K562 (cell line): ENCODE data around the gene GJC2. TPM values are rescaled to one million over a fixed set of nuclear protein-coding genes. Genes with fewer than 3 reads are reported as not detected.

Experiments used
- ATAC-seq: fragments of 200-7000 bp; cut with Tn5 transposase; 3 replicates; pipeline ENCODE4 v1.9.1; 2020; ENCODE audit warnings: moderate library complexity
- BruUV-seq: library from RNA; stranded (reverse); fragments of 400-500 nt; replicated peaks from 2 replicates; lab custom pipeline; 2021; lab: Mats Ljungman, UMichigan
- CTCF ChIA-PET: fragments of 300-600 bp; formaldehyde crosslinking; extraction: SDS; loops from one replicate; lab custom pipeline; 2021; ENCODE audit warnings: low intra/inter-chr PET ratio; lab: Yijun Ruan, JAX
- POLR2A ChIA-PET: fragments of 300-600, 350-650 bp; sonication (Branson Sonifier 250); formaldehyde crosslinking; extraction: SDS; loops from one replicate; lab custom pipeline; 2021; ENCODE audit warnings: antibody characterized with exemption, inconsistent platforms; lab: Yijun Ruan, JAX
- DNase-seq, 4 experiments: peaks; one replicate each; pipeline versions ENCODE4 v3.0.0 to v3.0.0-alpha.2; 2011 to 2018; ENCODE audit warnings: low spot score in 3 of 4, mixed read lengths in 3 of 4; ENCODE audit errors: extremely low read depth in 1 of 4
- FAIRE-seq: peaks from 2 replicates; lab custom pipeline; 2011; peaks lifted over from hg19 to GRCh38; lab: Jason Lieb, UNC
- H2AFZ ChIP-seq: 2 replicates; pipeline ENCODE4 v1.6.0; 2011; ENCODE audit warnings: low read depth, low read length, control low read depth, inconsistent platforms
- H3K27ac ChIP-seq: fragments of 200-600 bp; 3 replicates; pipeline ENCODE4 v1.8.0; 2011; ENCODE audit warnings: low read depth, mild to moderate bottlenecking, control low read depth, inconsistent platforms, low read length, moderate library complexity, mixed read lengths; ENCODE audit errors: extremely low read depth
- H3K27me3 ChIP-seq, 2 experiments: fragments of 300-600 bp in 1 of 2; 2 replicates in 1 of 2; 3 replicates in 1 of 2; pipeline versions ENCODE4 v1.6.0 to v1.8.0; 2011; ENCODE audit warnings: inconsistent platforms in 2 of 2, low read length in 2 of 2, mild to moderate bottlenecking in 1 of 2, mixed read lengths in 1 of 2, moderate library complexity in 1 of 2; ENCODE audit not compliant: control insufficient read depth in 2 of 2, insufficient read depth in 2 of 2
- H3K36me3 ChIP-seq: fragments of 300-600 bp; 3 replicates; pipeline ENCODE4 v1.8.0; 2011; ENCODE audit warnings: mild to moderate bottlenecking, low read length, inconsistent platforms; ENCODE audit not compliant: control insufficient read depth, insufficient read depth
- H3K4me1 ChIP-seq, 2 experiments: fragments of 200-600 bp in 1 of 2; replicated peaks in 1 of 2; 2 replicates in 1 of 2; 3 replicates in 1 of 2; pipeline versions ENCODE4 v1.5.1 to v1.8.0; 2011; ENCODE audit warnings: inconsistent platforms in 2 of 2, low read length in 2 of 2, mild to moderate bottlenecking in 1 of 2, mixed read lengths in 1 of 2, moderate library complexity in 1 of 2; ENCODE audit not compliant: control insufficient read depth in 2 of 2, insufficient read depth in 2 of 2
- H3K4me2 ChIP-seq: 2 replicates; pipeline ENCODE4 v1.6.1; 2011; ENCODE audit warnings: low read length, control low read depth, inconsistent platforms, mixed read lengths; ENCODE audit not compliant: insufficient read depth
- H3K4me3 ChIP-seq: fragments of 200-600 bp; sonication (generic), shearing (Covaris generic); 2 replicates; pipeline ENCODE4 v1.5.1; 2016; ENCODE audit warnings: control low read depth, inconsistent platforms
- H3K79me2 ChIP-seq: fragments of 200-600 bp; 3 replicates; pipeline ENCODE4 v1.8.0; 2011; ENCODE audit warnings: low read length, inconsistent platforms; ENCODE audit not compliant: control insufficient read depth, insufficient read depth
- H3K9ac ChIP-seq, 2 experiments: 2 replicates each; pipeline versions ENCODE4 v1.6.0 to v1.6.1; 2011; ENCODE audit warnings: low read depth in 2 of 2, low read length in 2 of 2, control low read depth in 1 of 2, inconsistent platforms in 1 of 2, mild to moderate bottlenecking in 1 of 2, mixed read lengths in 1 of 2; ENCODE audit not compliant: insufficient read depth in 1 of 2
- H3K9me1 ChIP-seq: one replicate; pipeline ENCODE4 v1.6.0; 2011; ENCODE audit warnings: inconsistent platforms, mild to moderate bottlenecking, low read length, moderate library complexity; ENCODE audit not compliant: control insufficient read depth, insufficient read depth
- H3K9me3 ChIP-seq: replicated peaks from 2 replicates; pipeline ENCODE4 v1.5.1; 2011; ENCODE audit warnings: low read depth, low read length, inconsistent platforms; ENCODE audit not compliant: control insufficient read depth, insufficient read depth
- H4K20me1 ChIP-seq: replicated peaks from 2 replicates; pipeline ENCODE4 v1.6.1; 2011; ENCODE audit warnings: low read length, inconsistent platforms, mixed read lengths; ENCODE audit not compliant: control insufficient read depth, insufficient read depth
- BRCA1 ChIP-seq, 2 experiments: fragments of 450-650 bp in 1 of 2; sonication (generic) in 1 of 2; formaldehyde crosslinking in 1 of 2; IDR thresholded peaks; 2 replicates each; pipeline versions ENCODE4 v1.5.0 to v1.6.1; 2017 to 2020; ENCODE audit warnings: mild to moderate bottlenecking in 1 of 2, missing genetic modification reagents in 1 of 2
- POLR2G ChIP-seq: fragments of 200-400 bp; formaldehyde crosslinking; IDR thresholded peaks from 2 replicates; pipeline ENCODE4 v1.6.1; 2017; ENCODE audit warnings: low read depth, mild to moderate bottlenecking, antibody characterized with exemption, low read length, moderate library complexity
- RBFOX2 ChIP-seq: fragments of 200-400 bp; formaldehyde crosslinking; IDR thresholded peaks from 2 replicates; pipeline ENCODE4 v1.6.1; 2017; ENCODE audit warnings: low read depth, mild to moderate bottlenecking, low read length, moderate library complexity
- TEAD4 ChIP-seq, 2 experiments: sonication (generic) in 1 of 2; formaldehyde crosslinking in 1 of 2; IDR thresholded peaks; 2 replicates each; pipeline versions ENCODE4 v1.6.1 to v1.8.0; 2012 to 2022; ENCODE audit warnings: borderline replicate concordance in 1 of 2, inconsistent platforms in 1 of 2, low read length in 1 of 2, mild to moderate bottlenecking in 1 of 2, missing genetic modification reagents in 1 of 2
- WGBS: fragments of 100-300 bp; shearing (Covaris generic); methylation state at CpG from one replicate; pipeline ENCODE4 v1.1.6; 2016; ENCODE audit warnings: low coverage, mixed read lengths; ENCODE audit not compliant: insufficient coverage; ENCODE audit errors: missing lambda C conversion rate; 5-methylcytosine and 5-hydroxymethylcytosine counted together
- in situ Hi-C: fragments of 300-500 bp; cut with MboI; formaldehyde crosslinking; loops from 4 replicates; pipeline ENCODE4 v1.15.0; 2018; ENCODE audit warnings: inconsistent platforms, mixed read lengths
- intact Hi-C: fragments of 100-400 bp; cut with micrococcal nuclease; formaldehyde crosslinking; loops from 2 replicates; pipeline ENCODE4 v1.14.2; 2022
- polyA plus RNA-seq, 8 experiments: library from polyadenylated mRNA; depleted of rRNA in 4 of 8; stranded (reverse) in 5 of 8; unstranded in 3 of 8; fragments of >200 nt; fragmentation: Nextera tagmentation in 2 of 8; fragmentation: Illumina TruSeq in 1 of 8; extraction: Ambion mirVana in 2 of 8; extraction: Trizol in 1 of 8; gene quantifications; 2 replicates each; pipeline versions ENCODE4 v1.2.1 to v1.2.3, GENCODE V29; 2011 to 2014; ENCODE audit warnings: inconsistent platforms in 1 of 8, missing spikeins in 1 of 8
- total RNA-seq, 7 experiments: library from RNA; depleted of rRNA in 6 of 7; stranded (reverse); fragments of >200 nt in 6 of 7; fragmentation: Illumina TruSeq in 2 of 7; extraction: Trizol in 2 of 7; gene quantifications; 2 replicates each; pipeline versions ENCODE4 v1.2.1 to v1.2.3, GENCODE V29; 2011 to 2021; ENCODE audit warnings: low replicate concordance in 1 of 7
- TF ChIP-seq, protein P1 (sequence below): sonication (generic); formaldehyde crosslinking; IDR thresholded peaks from 2 replicates; pipeline ENCODE4 v1.9.0; 2022; ENCODE audit warnings: mild to moderate bottlenecking, missing genetic modification reagents

Gene GJC2
- total and polyA plus RNA-seq, 9 of the 15 experiments (the other 6 are each of a cell fraction or from before 2014, with no cell fraction given): 0.03 to 0.62 (median 0.11) TPM; not detected in 2

GRCh38 chr1:228105996-228106799, 43.5 kb upstream of the GJC2 start:
- H3K4me1 ChIP-seq: peaks cover 30 to 71% of the 10 kb centered on the region in 2 experiments

More at GRCh38 chr1:228105996-228106799, 43.5 kb upstream of the GJC2 start:
- H3K9me1 ChIP-seq: no peaks in the 10 kb centered on the region
- 0 out of 2 replicates have a peak, but pooled peaks have one; percentile 19 for TF ChIP-seq POLR2G
- TF ChIP-seq, protein P1, sequence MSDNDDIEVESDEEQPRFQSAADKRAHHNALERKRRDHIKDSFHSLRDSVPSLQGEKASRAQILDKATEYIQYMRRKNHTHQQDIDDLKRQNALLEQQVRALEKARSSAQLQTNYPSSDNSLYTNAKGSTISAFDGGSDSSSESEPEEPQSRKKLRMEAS (CRISPR knock-in tag): 0 out of 2 replicates have a peak, but pooled peaks have one; percentile 18
- no peak for TF ChIP-seq TEAD4 (IDR thresholded peaks at IDR 0.05; ENCODE audit: low read length)
- no peak for TF ChIP-seq TEAD4 (CRISPR knock-in tag; IDR thresholded peaks at IDR 0.05; ENCODE audit: borderline replicate concordance)
- no peak for TF ChIP-seq BRCA1 (IDR thresholded peaks at IDR 0.05)
- TF ChIP-seq BRCA1 (CRISPR knock-in tag; IDR thresholded peaks at IDR 0.05): 0 out of 2 replicates have a peak, but pooled peaks have one; percentile 48
- TF ChIP-seq RBFOX2: 0 out of 2 replicates have a peak, but pooled peaks have one; percentile 12
- TF ChIP-seq, all 486 proteins: peak for 4
- Histone ChIP-seq H3K36me3 (peaks cover 33% of the 10 kb centered on the region; the same call in 2 of the 3 replicates), H3K27me3 (no peaks in the 10 kb centered on the region), H3K9ac (0 out of 4 replicates have a peak overlapping the region, but pooled peaks of 1 of the 2 experiments have one; percentile 19), H2AFZ (no peak overlapping the region), H3K9me3 (peaks cover 5% of the 10 kb centered on the region; the same call in 1 of the 2 replicates), H3K27ac (no peak overlapping the region), H3K4me2 (no peak overlapping the region), H3K79me2 (peaks cover 55% of the 10 kb centered on the region), H3K4me3 (no peak overlapping the region), H4K20me1 (0 out of 2 replicates have a peak, but pooled peaks cover 4% of the 10 kb centered on the region)
- intact Hi-C loops: no loop called here
- no TSS peak for BruUV-seq
- FAIRE-seq (no peak), DNase-seq (peak in 1 of 4 experiments; percentile 3), ATAC-seq (no peak)
- in situ Hi-C loops: no loop called here
- 71% methylated on average over 8 of the region's 8 CpGs for WGBS
- ChIA-PET POLR2A (interaction anchor here (0.6 to 2.1 kb wide), 10 partner anchors 8 to 395 kb away, joined by 3 to 13 read pairs (median 3); partner anchors contain the start of gene ARF1), CTCF (no interaction called here)
